GM19023 (cell line): ENCODE results near the gene C1orf159.
A peak's percentile ranks its signal among the peaks of the same experiment; 100 is the strongest.
"Not testable (repeated sequence)": the region's sequence is repeated elsewhere in the genome, so short reads cannot be mapped to it uniquely, and the experiment has no call there.

ENCODE experiments used
- ATAC-seq: cut with Tn5 transposase; IDR thresholded peaks from one replicate; pipeline ENCODE4 v1.9.1; 2021; ENCODE audit warnings: mild to moderate bottlenecking, moderate library complexity; ENCODE audit not compliant: unreplicated experiment

The C1orf159 gene

GRCh38 chr1:1069711-1070676, 45.9 kb downstream of the C1orf159 start:
- no peak for ATAC-seq

DNA sequence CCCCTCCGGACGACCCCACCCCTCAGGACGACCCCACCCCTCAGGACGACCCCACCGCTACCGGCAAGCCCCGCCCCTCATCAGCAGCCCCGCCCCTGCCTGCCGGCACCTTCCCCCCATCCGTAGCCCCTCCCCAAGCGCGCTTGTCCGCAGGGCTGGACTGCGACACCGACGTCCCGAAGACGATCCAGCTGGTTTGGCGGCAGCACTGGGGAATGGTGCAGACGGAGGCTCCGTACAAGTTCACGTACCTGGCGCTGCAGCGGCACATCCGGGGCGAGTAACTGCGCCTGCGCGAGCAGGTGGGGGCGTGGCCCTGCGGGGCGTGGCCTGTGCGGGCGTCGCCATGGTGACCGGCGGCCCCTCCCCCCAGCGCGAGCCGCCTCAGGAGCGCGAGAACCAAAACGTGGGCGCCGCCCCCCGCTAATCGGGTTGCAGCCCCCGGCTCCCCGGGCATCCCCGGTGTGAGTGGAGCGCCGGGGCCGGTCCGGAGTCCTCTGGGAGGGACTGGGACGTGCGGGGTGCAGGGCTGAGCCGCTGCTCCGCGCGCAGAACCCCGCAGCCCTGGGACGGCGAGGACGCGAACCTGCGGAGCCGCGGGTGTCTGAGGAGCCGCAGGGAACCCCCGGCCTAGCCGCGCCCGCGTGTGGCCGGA, 46.7 kb downstream of the C1orf159 start:
- ATAC-seq: no peak

GRCh38 chr1:1068517-1069055, 47.3 kb downstream of the C1orf159 start:
- ATAC-seq: no peak

DNA sequence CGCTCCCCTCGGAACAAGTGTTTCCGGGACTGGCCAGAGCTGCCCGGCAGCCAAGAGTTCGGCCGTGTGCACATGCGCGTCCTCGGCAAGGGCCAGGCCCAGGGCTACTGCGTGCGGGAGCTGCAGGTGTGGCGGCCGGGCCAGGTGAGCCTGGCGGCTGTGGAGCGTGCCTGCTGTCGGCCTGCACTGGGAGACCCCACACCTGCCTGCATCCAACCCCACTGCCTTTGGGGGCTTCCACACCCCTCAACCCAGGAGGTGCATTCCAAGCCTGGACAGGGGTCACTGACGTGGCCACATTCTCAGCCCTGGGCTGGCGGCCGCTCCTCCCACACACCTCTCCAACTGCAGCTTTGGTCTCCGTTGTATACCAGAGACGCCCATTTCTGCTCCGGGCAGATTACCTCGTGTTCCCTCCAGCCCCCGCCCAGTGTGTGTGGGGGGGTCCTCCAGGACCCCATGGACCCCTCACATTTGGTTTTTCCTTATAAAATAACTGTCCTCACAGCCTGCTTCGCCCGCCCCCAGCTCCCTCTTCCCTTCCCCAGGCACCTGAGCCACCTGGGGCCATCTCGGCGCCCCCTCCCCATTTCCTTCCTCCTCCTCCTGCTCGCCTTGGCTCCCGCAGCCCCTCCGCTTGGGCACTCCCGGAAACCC, 47.9 kb downstream of the C1orf159 start:
- no peak for ATAC-seq

- ATAC-seq: no peak
Observed at GRCh38 chr1:1067284-1067859, 48.5 kb downstream of the C1orf159 start.

GRCh38 chr1:1066403-1067283, 49.2 kb downstream of the C1orf159 start:
- ATAC-seq: no peak

GRCh38 chr1:1065940-1066304, 50.0 kb downstream of the C1orf159 start:
- not testable (repeated sequence) for ATAC-seq

- no peak for ATAC-seq
Observed at GRCh38 chr1:1065265-1065939, 50.5 kb downstream of the C1orf159 start.

GRCh38 chr1:1063945-1064831, 51.7 kb downstream of the C1orf159 start:
- ATAC-seq: peak; percentile 47

DNA sequence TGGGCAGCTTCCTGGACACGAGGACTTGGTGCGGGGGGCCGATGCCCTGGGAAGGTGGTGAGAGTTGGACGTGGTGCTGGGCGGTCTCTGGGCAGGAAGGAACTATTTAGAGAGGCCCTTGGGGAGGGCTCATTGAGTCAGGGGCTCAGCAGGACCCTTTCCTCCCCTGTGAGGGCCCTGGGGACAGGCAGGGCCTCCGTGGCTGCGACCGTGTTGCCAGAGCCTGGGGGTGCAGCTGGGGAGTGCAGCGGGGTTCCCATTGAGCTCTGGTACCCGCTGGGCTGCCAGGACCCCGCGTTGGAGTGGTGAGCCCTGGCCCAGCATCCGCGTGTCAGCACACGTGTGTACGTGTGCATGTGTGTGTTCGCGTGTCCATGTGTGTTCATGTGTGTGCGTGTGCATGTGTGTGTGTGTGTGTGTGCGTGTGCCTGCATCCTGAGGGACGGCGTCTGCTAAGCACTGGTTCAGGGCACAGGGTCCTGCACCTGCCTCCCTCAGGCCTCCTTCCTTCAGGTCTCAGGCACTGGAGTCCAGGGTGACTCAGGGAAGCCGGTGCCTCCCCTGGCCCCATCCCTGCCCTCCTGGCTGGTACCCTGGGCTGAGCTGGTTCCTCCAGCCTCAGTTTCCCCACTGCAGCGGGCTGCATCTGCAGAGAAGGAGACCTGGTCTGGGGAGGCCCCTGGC, 52.5 kb downstream of the C1orf159 start:
- no peak for ATAC-seq

- ATAC-seq: no peak
Observed at GRCh38 chr1:1062348-1063163, 53.3 kb downstream of the C1orf159 start.

GRCh38 chr1:1061682-1062345, 54.1 kb downstream of the C1orf159 start:
- no peak for ATAC-seq

DNA sequence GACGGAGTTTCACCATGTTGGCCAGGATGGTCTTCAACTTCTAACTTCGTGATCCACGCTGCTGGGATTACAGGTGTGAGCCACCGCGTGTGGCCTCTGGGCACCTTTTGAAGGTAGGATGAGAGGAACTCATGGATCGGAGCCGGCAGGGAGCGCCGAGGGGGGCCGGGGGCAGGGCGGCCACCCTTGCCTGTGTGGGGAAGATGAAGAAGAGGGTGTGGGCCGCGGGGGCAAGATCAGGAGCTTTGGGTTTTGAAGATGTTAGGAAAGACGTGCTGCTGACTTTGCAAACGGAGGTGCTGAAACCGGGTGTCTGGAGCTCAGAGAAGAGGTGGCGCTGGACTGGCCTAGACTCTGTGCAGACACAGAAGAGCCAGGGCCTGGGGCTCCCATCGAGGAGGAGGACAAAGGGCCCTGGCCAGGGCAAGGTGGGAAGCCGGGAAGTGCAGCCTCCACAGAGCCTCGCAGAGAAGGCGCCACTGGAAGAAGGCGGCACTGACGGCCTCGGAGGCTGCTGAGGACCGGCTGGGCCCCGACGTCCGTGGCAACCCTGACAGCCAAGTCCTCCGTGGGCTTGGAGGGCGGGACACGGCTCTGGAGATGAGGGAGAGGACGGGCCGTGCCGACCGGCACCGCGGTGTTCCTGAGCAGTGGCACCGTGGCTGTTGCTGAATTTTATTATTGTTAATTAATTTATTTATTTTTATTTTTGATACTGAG, 55.4 kb downstream of the C1orf159 start:
- no peak for ATAC-seq

DNA sequence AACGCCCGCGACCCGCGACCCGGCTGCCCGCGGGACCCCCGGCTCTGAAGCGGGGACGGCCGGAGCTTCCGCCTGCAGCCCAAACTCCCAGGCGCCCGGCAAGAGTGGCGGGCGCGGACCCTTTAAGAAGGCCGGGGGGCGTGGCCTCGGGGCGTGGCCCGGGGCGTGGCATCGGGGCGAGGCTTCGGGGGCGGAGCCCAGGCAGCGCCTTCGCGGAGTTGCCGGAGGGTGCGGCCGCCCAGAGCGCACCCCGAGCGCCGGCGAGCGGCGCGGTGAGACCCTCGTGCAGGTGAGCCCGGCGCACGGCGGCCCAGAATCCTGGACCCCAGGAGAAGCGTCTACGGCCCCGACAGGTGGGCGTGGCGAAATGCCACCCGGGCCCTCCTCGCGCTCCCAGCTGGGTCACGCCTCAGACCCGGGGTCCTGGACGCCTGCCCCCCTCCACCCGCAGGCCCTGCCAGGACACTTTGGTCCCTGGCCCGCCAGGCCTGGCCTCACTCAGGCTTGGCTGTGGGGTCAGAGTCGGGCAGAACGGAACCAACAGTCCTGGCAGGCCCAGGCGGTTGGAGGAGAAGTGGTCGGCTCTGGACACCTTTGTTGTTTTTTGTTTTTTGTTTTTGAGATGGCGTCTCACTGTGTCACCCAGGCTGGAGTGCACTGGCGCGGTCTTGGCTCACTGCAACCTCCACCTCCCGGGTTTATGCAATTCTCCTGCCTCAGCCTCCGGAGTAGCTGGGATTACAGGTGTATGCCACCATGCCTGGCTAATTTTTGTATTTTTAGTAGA, 56.2 kb downstream of the C1orf159 start:
- ATAC-seq: peak; percentile 61

DNA sequence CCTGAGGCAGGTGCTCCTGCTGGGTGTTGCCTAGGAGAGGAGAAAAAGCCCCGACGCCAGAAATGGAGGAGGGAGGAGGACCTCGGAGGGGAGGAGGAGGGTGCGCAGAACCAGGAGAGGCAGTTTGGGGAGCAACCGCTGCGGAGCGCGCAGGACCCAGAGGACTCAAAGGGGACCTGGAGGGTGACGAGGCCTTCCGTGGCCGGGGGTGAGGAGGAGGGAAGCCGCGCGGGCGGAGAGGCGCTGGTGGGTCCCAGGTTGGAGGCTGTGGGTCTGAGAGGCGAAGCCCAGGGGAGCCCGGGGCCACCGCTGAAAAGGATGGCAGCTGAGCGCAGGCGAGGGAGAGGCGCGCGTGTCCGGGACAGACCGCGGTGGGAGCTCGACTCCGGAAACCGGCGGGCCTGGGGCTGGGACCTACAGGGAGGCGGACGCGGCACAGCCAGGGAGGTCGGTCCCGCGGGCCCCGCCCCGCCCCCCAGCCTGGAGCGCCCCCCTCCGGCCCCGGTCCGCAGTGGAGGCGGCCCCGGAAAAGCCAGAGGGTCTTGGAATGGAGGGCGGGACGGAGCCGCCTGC, 56.9 kb downstream of the C1orf159 start:
- peak; percentile 29 for ATAC-seq
